ENCODE results near the gene ARID5A. TPM values are rescaled to one million over a fixed set of nuclear protein-coding genes. Genes with fewer than 3 reads are reported as not detected.
"Not testable (repeated sequence)": the region's sequence is repeated elsewhere in the genome, so short reads cannot be mapped to it uniquely, and the experiment has no call there.

The ARID5A gene
- total and polyA plus RNA-seq, 7 donors: 12.9 to 73.6 (median 29.9) TPM

DNA sequence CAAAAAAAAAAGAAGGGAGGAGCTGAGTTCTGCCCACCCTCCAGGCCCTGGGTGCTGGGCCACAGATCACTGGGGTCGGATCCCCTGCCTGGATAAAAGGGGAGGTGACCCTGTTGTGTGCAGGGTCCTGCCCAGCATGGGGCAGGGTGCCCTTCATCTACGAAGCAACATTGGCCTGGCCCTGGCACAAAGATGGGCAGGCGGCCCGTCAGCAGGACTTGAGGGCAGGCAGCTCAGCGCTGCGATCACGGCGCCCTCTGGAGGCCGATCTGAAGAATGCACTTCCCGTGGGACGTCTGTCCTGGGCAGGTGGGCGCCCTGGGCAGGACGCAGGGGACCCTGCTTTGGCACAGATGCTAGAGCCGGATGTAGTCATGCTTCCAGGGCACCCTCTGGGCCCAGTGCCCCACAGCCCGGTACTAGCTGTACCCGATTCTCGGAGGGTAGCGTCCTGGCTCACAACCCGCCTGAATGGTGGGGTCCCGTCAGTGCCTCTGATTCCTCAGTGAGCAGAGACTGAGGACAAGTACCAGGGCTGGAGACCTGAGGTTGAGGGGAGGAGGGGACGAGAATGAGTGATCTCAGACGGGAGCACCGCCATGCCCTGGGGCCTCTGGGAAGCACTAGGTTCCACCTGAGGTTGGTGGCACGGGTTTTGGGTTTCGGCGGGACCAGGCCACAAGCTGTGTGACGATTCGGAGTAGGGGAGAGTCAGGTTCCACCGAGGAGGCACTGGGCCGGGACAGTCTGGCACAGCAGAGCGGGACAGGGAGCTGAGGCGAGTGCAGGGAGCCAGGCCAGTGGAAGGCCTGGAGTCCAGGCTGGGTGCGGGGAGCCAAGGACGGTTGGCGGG is 18.0 kb downstream of the ARID5A start:
- H3K27ac ChIP-seq: peak overlapping the region; percentile 91
- H3K9me3 ChIP-seq: no peaks in the 10 kb centered on the region
- peaks cover 17% of the 10 kb centered on the region for H3K4me1 ChIP-seq
- TF ChIP-seq, protein P1, sequence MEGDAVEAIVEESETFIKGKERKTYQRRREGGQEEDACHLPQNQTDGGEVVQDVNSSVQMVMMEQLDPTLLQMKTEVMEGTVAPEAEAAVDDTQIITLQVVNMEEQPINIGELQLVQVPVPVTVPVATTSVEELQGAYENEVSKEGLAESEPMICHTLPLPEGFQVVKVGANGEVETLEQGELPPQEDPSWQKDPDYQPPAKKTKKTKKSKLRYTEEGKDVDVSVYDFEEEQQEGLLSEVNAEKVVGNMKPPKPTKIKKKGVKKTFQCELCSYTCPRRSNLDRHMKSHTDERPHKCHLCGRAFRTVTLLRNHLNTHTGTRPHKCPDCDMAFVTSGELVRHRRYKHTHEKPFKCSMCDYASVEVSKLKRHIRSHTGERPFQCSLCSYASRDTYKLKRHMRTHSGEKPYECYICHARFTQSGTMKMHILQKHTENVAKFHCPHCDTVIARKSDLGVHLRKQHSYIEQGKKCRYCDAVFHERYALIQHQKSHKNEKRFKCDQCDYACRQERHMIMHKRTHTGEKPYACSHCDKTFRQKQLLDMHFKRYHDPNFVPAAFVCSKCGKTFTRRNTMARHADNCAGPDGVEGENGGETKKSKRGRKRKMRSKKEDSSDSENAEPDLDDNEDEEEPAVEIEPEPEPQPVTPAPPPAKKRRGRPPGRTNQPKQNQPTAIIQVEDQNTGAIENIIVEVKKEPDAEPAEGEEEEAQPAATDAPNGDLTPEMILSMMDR (IDR thresholded peaks at IDR 0.05): peak; percentile 97
- H3K27me3 ChIP-seq (ENCODE audit: insufficient read depth in 3 of 3, low read length in 2 of 3): no peaks in the 10 kb centered on the region
- intact Hi-C loops (cut with DNase I): loop anchor here in 1 of 2 donors (1.0 kb wide), 1 partner anchor 141 kb away; no protein-coding TSS in a partner anchor
- WGBS, 3 donors: 12 to 21% (median 18%) methylated on average over 35 of the region's 35 CpGs
- ATAC-seq (peak; percentile 56 to 82 (median 74)), DNase-seq (peak; percentile 74 to 91)
- H3K4me3 ChIP-seq: peak overlapping the region; percentile 55
- H3K36me3 ChIP-seq (ENCODE audit: insufficient read depth in 1 of 2, low read depth in 1 of 2): peaks cover 0 to 39% of the 10 kb centered on the region in 2 donors

DNA sequence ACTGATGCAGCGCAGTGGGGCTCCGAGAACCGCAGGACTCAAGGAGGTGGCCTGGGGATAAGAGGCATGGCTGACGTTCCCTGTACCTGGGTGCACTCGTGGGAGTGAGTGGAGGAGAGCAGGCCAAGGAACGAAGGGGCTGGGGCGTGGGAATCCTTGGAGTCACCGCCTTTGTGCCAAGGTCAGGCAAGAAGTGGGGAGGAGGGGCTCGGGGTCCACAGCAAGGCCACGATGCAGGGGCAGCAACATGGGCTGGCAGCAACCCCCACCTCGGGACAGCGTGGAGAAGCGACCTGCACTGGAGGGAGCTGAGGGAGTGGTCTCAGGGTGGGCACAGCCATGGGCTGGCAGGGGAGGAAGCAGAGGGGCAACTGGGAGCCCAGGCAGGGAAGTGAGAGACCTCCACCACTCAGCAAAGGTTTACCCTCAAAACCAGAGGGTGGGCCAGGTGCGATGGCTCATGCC is 18.6 kb downstream of the ARID5A start:
- Histone ChIP-seq H3K9me3 (no peaks in the 10 kb centered on the region), H3K36me3 (ENCODE audit: insufficient read depth in 1 of 2, low read depth in 1 of 2) (peaks cover 0 to 33% of the 10 kb centered on the region in 2 donors), H3K4me3 (no peak overlapping the region), H3K4me1 (peaks cover 17% of the 10 kb centered on the region), H3K27me3 (ENCODE audit: insufficient read depth in 3 of 3, low read length in 2 of 3) (no peaks in the 10 kb centered on the region), H3K27ac (peak overlapping the region; percentile 91)
- no peak for ATAC-seq
- 47 to 67% (median 50%) methylated on average over 13 to 14 of the region's 14 CpGs for WGBS, 3 donors
- TF ChIP-seq, protein P1 (IDR thresholded peaks at IDR 0.05): no peak
- no peak for DNase-seq
- intact Hi-C loops (cut with DNase I): no loop called here

DNA sequence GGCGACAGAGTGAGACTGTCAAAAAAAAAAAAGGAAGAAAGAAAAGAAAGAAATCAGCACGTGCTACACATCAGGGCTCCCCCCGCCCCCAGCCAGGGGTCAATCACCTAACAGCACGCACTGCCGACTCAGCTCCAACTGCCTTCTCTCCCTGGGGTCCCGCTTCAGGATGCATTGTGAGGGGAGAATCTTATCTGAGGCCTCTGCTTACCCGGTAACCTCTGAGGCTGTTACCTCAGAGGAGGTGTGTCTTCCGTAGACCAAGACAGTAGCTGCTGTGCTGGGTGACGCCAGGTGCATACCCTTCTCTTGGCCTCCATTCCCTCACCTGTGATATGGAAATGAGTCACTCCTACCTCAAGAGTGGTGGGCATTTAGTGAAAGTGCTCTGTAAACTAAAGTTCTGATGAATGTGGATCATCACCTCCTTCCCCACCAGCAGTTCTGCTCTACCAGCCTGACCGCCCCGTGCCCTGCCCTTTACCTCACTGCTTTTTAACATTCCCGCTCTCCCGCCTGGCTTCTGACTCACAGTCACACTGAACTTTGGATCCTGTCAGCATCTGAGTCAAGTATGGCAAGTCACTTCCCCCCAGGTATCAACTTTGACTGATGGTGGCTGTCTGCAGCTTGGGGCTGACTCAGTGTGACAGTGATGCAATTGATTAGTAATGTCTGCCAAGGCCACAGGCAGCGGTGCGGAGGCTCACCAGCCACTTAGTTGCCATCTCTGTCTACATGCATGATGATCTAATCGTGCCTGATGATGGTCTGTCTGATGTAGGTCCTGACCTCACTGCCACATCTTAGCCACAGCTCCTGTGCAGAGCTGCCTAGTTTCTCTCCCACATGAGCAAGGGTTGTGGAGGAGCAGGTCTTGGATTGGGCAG is 20.1 kb downstream of the ARID5A start:
- intact Hi-C loops (cut with DNase I): no loop called here
- Histone ChIP-seq H3K36me3 (ENCODE audit: insufficient read depth in 1 of 2, low read depth in 1 of 2) (peaks cover 0 to 18% of the 10 kb centered on the region in 2 donors), H3K27ac (peak overlapping the region; percentile 63), H3K4me1 (peaks cover 17% of the 10 kb centered on the region), H3K27me3 (ENCODE audit: insufficient read depth in 3 of 3, low read length in 2 of 3) (no peaks in the 10 kb centered on the region), H3K9me3 (no peaks in the 10 kb centered on the region), H3K4me3 (no peak overlapping the region)
- DNase-seq (peak; percentile 56 to 64), ATAC-seq (peak; percentile 47 to 87 (median 78))
- TF ChIP-seq, protein P1 (IDR thresholded peaks at IDR 0.05): no peak
- WGBS, 3 donors: 80 to 86% (median 82%) methylated on average over 16 of the region's 16 CpGs

DNA sequence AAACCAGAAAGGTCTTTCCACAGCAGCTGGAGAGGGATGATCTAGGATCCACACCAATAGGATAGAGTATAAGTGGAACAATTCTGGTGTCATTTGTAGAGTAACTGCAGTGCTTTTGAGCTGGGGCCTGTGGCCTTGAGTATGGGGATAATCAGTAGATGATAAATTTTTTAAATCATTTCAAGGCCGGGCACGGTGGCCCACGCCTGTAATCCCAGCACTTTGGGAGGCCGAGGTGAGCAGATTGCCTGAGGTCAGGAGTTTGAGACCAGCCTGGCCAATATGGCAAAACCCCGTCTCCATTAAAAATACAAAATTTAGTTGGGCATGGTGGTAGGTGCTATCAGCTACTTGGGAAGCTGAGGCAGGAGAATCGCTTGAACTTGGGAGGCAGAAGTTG is 20.9 kb downstream of the ARID5A start:
- Histone ChIP-seq H3K4me1 (peaks cover 17% of the 10 kb centered on the region), H3K27ac (peak overlapping the region; percentile 23), H3K36me3 (ENCODE audit: insufficient read depth in 1 of 2, low read depth in 1 of 2) (peaks cover 0 to 10% of the 10 kb centered on the region in 2 donors)
- H3K9me3 ChIP-seq; intact Hi-C loops (cut with DNase I); H3K27me3 ChIP-seq (ENCODE audit: insufficient read depth in 3 of 3, low read length in 2 of 3); H3K4me3 ChIP-seq; ATAC-seq; DNase-seq: not testable (repeated sequence)
- 87 to 96% (median 87%) methylated on average over 6 of the region's 6 CpGs for WGBS, 3 donors
